GM12872 (cell line): ENCODE data around the gene GRIN2A.

Source experiments
- CTCF ChIP-seq: IDR thresholded peaks from 3 replicates; pipeline ENCODE4 v1.5.1; 2011; ENCODE audit warnings: low read depth, mild to moderate bottlenecking, low read length, moderate library complexity; ENCODE audit not compliant: insufficient read depth

Gene GRIN2A

GRCh38 chr16:10220942-10221341, 38.7 kb upstream of the GRIN2A start:
- no peak for TF ChIP-seq CTCF

DNA sequence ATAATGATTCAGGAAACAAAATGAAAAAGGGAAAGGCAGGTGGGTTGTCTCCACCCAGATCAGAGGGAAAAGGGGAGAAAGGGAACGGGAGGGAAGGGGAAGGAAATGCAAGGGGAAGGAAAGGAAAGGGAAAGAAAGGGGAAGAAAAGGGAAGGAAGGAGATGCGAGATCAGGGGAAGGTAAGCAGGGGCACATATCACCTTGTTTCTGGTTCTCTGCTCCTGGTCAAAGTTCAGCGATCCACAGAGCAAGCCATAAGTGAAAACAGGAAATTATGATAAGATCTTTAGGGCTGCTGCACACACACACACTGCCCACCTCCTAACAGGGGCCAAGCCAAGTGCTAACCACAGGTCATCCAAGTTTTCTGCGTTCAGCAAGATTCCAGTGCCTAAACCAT, 37.5 kb upstream of the GRIN2A start:
- no peak for TF ChIP-seq CTCF

DNA sequence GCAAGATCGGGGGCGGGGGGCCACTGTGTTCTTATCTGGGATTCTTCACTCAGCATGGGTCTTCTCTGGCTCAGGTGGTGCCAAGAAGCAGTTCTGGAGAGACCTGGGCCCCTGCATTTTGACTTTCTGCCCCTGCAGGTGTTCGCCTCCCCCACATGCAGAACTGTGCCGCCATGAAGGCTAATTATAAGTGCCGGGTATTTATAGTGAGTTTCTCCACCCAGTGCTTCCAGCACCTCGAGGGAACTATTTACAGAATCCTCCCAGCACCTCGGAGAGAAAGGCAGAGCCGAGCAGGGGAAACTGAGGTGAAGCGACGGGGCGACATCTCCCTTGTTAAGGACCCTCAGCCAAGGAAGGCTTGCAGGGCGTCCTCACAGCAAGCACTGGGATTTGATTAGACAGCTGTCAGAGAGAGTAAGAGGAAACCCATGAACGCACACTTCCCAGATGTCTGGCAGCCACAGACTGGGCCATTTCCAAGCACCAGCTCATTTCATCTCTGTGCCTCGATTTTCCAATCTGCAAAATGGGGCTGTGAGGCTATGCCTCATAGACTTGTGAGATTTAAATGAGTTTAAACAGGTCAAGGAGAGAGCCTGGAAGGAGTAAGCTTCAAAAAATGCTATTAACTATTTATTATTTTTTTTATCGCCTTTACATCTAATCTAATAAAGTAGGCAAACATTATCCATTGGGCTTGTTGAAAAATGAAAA, 36.4 kb upstream of the GRIN2A start:
- TF ChIP-seq CTCF = no peak

GRCh38 chr16:10213748-10214147, 31.5 kb upstream of the GRIN2A start:
- no peak for TF ChIP-seq CTCF

GRCh38 chr16:10210944-10211343, 28.7 kb upstream of the GRIN2A start:
- no peak for TF ChIP-seq CTCF

DNA sequence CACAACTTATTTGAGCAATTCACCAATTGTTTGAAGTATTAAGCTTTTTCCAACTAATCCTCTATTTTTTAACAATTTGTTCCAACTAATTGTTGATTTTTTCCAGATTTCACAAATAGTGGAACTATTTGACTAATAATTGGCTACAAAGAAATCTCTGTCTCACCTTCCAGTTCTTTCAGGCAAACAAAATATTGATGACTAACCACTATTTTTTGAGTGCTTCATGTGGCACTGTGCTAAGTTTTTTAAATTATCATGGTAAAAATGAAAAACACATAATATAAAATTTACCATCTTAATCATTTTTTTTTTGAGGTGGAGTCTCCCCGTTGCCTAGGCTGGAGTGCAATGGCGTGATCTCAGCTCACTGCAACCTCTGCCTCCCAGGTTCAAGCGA, 24.6 kb upstream of the GRIN2A start:
- no peak for TF ChIP-seq CTCF

- no peak for TF ChIP-seq CTCF
Observed at GRCh38 chr16:10206215-10206614, 24.0 kb upstream of the GRIN2A start.
